Astrocyte (in vitro differentiated cells and primary cell): ENCODE data around the gene TBC1D5.

Experiments
- EZH2 ChIP-seq: IDR thresholded peaks from 2 replicates; pipeline ENCODE4 v1.6.1; 2012; ENCODE audit warnings: mild to moderate bottlenecking, low read length, inconsistent platforms; ENCODE audit not compliant: insufficient read depth
- TF ChIP-seq, protein P1 (sequence below): IDR thresholded peaks from 2 replicates; pipeline ENCODE4 v1.5.1; 2011; ENCODE audit warnings: low read depth, mild to moderate bottlenecking, inconsistent platforms, low read length, moderate library complexity; ENCODE audit not compliant: insufficient read depth

- TF ChIP-seq EZH2: no peak
- TF ChIP-seq, protein P1, sequence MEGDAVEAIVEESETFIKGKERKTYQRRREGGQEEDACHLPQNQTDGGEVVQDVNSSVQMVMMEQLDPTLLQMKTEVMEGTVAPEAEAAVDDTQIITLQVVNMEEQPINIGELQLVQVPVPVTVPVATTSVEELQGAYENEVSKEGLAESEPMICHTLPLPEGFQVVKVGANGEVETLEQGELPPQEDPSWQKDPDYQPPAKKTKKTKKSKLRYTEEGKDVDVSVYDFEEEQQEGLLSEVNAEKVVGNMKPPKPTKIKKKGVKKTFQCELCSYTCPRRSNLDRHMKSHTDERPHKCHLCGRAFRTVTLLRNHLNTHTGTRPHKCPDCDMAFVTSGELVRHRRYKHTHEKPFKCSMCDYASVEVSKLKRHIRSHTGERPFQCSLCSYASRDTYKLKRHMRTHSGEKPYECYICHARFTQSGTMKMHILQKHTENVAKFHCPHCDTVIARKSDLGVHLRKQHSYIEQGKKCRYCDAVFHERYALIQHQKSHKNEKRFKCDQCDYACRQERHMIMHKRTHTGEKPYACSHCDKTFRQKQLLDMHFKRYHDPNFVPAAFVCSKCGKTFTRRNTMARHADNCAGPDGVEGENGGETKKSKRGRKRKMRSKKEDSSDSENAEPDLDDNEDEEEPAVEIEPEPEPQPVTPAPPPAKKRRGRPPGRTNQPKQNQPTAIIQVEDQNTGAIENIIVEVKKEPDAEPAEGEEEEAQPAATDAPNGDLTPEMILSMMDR: no peak
These were observed 503.0 kb downstream of the TBC1D5 start for GRCh38 chr3:17239417-17239816.
